Measurements from ENCODE around the gene ARPC5L. TPM values are rescaled to one million over a fixed set of nuclear protein-coding genes. Genes with fewer than 3 reads are reported as not detected.
"Not testable (repeated sequence)": the region's sequence is repeated elsewhere in the genome, so short reads cannot be mapped to it uniquely, and the experiment has no call there.

Gene ARPC5L
- 100 to 1,000 TPM; 116 to 121 TPM for total RNA-seq

GRCh38 chr9:124861342-124862229, at the start of gene ARPC5L, which contains the start of gene RPL35:
Gene ARPC5L, plus strand, starts transcription at chr9:124862130. Its CDS starts 7,161 bp downstream, at chr9:124869291.
Gene RPL35, minus strand, starts transcription at chr9:124861957. Its CDS starts 45 bp downstream, at chr9:124861912.
- ChIA-PET CTCF (interaction anchor here (0.9 to 19.3 kb wide), 9 partner anchors 8 to 87 kb away, joined by 3 to 346 read pairs (median 4); partner anchors contain the start of genes NR6A1, OLFML2A and WDR38), POLR2A (interaction anchor here (0.6 to 5.2 kb wide), 13 partner anchors 8 to 380 kb away, joined by 3 to 57 read pairs (median 4); partner anchors contain the start of genes HSPA5, NR6A1 and WDR38)

GRCh38 chr9:124812441-124812876, 49.5 kb upstream of the ARPC5L start:
- POLR2A ChIA-PET, result no interaction called here
- CTCF ChIA-PET, result interaction anchor here (0.8 kb wide), 1 partner anchor 9 kb away, joined by 3 read pairs; no protein-coding TSS in a partner anchor

GRCh38 chr9:124813041-124813440, 48.9 kb upstream of the ARPC5L start:
- CTCF ChIA-PET, result no interaction called here
- POLR2A ChIA-PET, result no interaction called here

- POLR2A ChIA-PET, result interaction anchor here (0.6 kb wide), 1 partner anchor 16 kb away, joined by 5 read pairs; no protein-coding TSS in a partner anchor
- CTCF ChIA-PET, result no interaction called here
Measured at GRCh38 chr9:124813501-124814163, 48.3 kb upstream of the ARPC5L start.

GRCh38 chr9:124814164-124814535, 47.8 kb upstream of the ARPC5L start:
- ChIA-PET CTCF (no interaction called here), POLR2A (interaction anchor here (0.6 kb wide), 1 partner anchor 16 kb away, joined by 5 read pairs; no protein-coding TSS in a partner anchor)

- ChIA-PET CTCF (interaction anchor here (0.7 kb wide), 2 partner anchors 167 to 404 kb away, joined by 4 to 5 read pairs; no protein-coding TSS in a partner anchor), POLR2A (no interaction called here)
Measured at GRCh38 chr9:124815601-124816000, 46.3 kb upstream of the ARPC5L start.

GRCh38 chr9:124818431-124819281, 43.3 kb upstream of the ARPC5L start:
- POLR2A ChIA-PET, result no interaction called here
- CTCF ChIA-PET, result interaction anchor here (0.8 kb wide), 1 partner anchor 42 kb away, joined by 4 read pairs; no protein-coding TSS in a partner anchor

- POLR2A ChIA-PET, result no interaction called here
- CTCF ChIA-PET, result no interaction called here
Measured at GRCh38 chr9:124820698-124821623, 41.0 kb upstream of the ARPC5L start.

- CTCF ChIA-PET, result interaction anchor here (1.4 kb wide), 1 partner anchor 25 kb away, joined by 3 read pairs; the partner anchor contains the start of gene WDR38
- POLR2A ChIA-PET, result no interaction called here
Measured at GRCh38 chr9:124828489-124829333, 33.2 kb upstream of the ARPC5L start.

- POLR2A ChIA-PET, result no interaction called here
- CTCF ChIA-PET, result interaction anchor here (1.4 kb wide), 1 partner anchor 24 kb away, joined by 3 read pairs; the partner anchor contains the start of gene WDR38
Measured at GRCh38 chr9:124829334-124829669, 32.6 kb upstream of the ARPC5L start.

- ChIA-PET CTCF (interaction anchor here (0.6 kb wide), 1 partner anchor 464 kb away, joined by 3 read pairs; no protein-coding TSS in a partner anchor), POLR2A (no interaction called here)
Measured at GRCh38 chr9:124830593-124830992, 31.3 kb upstream of the ARPC5L start.

- ChIA-PET CTCF (no interaction called here), POLR2A (no interaction called here)
Measured at GRCh38 chr9:124831642-124832364, 30.1 kb upstream of the ARPC5L start.

GRCh38 chr9:124834591-124834990, 27.3 kb upstream of the ARPC5L start:
- CTCF ChIA-PET, result no interaction called here
- POLR2A ChIA-PET, result no interaction called here

- ChIA-PET POLR2A (no interaction called here), CTCF (interaction anchor here (0.6 kb wide), 1 partner anchor 249 kb away, joined by 9 read pairs; no protein-coding TSS in a partner anchor)
Measured at GRCh38 chr9:124835026-124835557, 26.8 kb upstream of the ARPC5L start.

GRCh38 chr9:124838132-124838531, 23.8 kb upstream of the ARPC5L start:
- POLR2A ChIA-PET, CTCF ChIA-PET: not testable (repeated sequence)

- POLR2A ChIA-PET, result not testable (repeated sequence)
- CTCF ChIA-PET, result interaction anchor here (4.1 kb wide), 1 partner anchor 14 kb away, joined by 21 read pairs; the partner anchor contains the start of gene WDR38
Measured at GRCh38 chr9:124838567-124839275, 23.2 kb upstream of the ARPC5L start.
